Aorta (tissue), 5 donors: ENCODE results near the gene AUTS2. TPM values are rescaled to one million over a fixed set of nuclear protein-coding genes. Genes with fewer than 3 reads are reported as not detected.

ENCODE experiments used
- ATAC-seq: fragments of 200-7000 bp; cut with Tn5 transposase; one replicate; pipeline ENCODE4 v1.9.1; 2022; ENCODE audit warnings: moderate library complexity; ENCODE audit not compliant: low FRiP score
- DNase-seq, 2 donors: peaks; one replicate each; pipeline ENCODE4 v3.0.0-alpha.2; 2020
- H3K27ac ChIP-seq, 2 donors: one replicate each; pipeline ENCODE4 v1.5.1; 2013; ENCODE audit warnings: low read length in 2 of 2, mild to moderate bottlenecking in 2 of 2, moderate library complexity in 2 of 2, control low read depth in 1 of 2, inconsistent platforms in 1 of 2, low read depth in 1 of 2
- H3K27me3 ChIP-seq, 2 donors: one replicate each; pipeline ENCODE4 v1.6.1; 2013; ENCODE audit warnings: control low read depth in 1 of 2, low read length in 1 of 2, mild to moderate bottlenecking in 1 of 2, moderate library complexity in 1 of 2; ENCODE audit not compliant: insufficient read depth in 2 of 2, control insufficient read depth in 1 of 2
- H3K36me3 ChIP-seq, 2 donors: one replicate each; pipeline ENCODE4 v1.6.1; 2013; ENCODE audit warnings: control low read depth in 1 of 2, low read length in 1 of 2, mild to moderate bottlenecking in 1 of 2; ENCODE audit not compliant: insufficient read depth in 2 of 2, control insufficient read depth in 1 of 2
- H3K4me1 ChIP-seq, 2 donors: one replicate each; pipeline ENCODE4 v1.6.1; 2013; ENCODE audit warnings: low read length in 2 of 2, control low read depth in 1 of 2, mild to moderate bottlenecking in 1 of 2, moderate library complexity in 1 of 2; ENCODE audit not compliant: insufficient read depth in 2 of 2, control insufficient read depth in 1 of 2
- H3K4me3 ChIP-seq, 2 donors: one replicate each; pipeline ENCODE4 v1.5.1; 2013; ENCODE audit warnings: low read length in 2 of 2, control low read depth in 1 of 2, mild to moderate bottlenecking in 1 of 2
- H3K9me3 ChIP-seq: one replicate; pipeline ENCODE4 v1.6.1; 2013; ENCODE audit warnings: mild to moderate bottlenecking, low read length; ENCODE audit not compliant: control insufficient read depth
- WGBS, 2 donors: extraction: QIAGEN DNeasy Blood & Tissue Kit; methylation state at CpG; one replicate each; pipeline ENCODE4 v1.1.7; 2013; 5-methylcytosine and 5-hydroxymethylcytosine counted together
- intact Hi-C, 2 donors: fragments of 100-400 bp; cut with DNase I; formaldehyde crosslinking; loops; one replicate each; pipeline versions ENCODE4 v1.14.2 to v1.15.0; 2022
- polyA plus RNA-seq, 2 donors: library from polyadenylated mRNA; stranded (reverse); fragments of 200-250 nt; gene quantifications; one replicate each; pipeline ENCODE4 v1.2.3, GENCODE V29; 2013
- total RNA-seq, 2 donors: library from RNA; stranded (reverse); fragmentation: NEBNext Ultra II Directional; extraction: Animal tissue kit (Norgen Biotek cat#: 25700); gene quantifications; one replicate each; pipeline ENCODE4 v1.2.1, GENCODE V29; 2021
- donor health status: healthy with polysubstance abuse.
- donor health status: Bipolar disorder and iron deficiency.
- donor health status: DM: no; HTN: no; CAD: no.
- donor health status: DM: no; HTN: no; CAD: no.
- donor health status: DM: yes; HTN: yes; CAD: no.

AUTS2 gene
- total and polyA plus RNA-seq, 4 donors, result 3.9 to 102 (median 57.0) TPM

GRCh38 chr7:69717221-69717620 lies 118.9 kb downstream of the AUTS2 start:
- WGBS, 2 donors, result 52 to 68% methylated on average over 2 of the region's 2 CpGs
- Histone ChIP-seq H3K4me3 (no peak overlapping the region), H3K36me3 (no peaks in the 10 kb centered on the region), H3K9me3 (no peaks in the 10 kb centered on the region), H3K27ac (no peak overlapping the region), H3K27me3 (peaks cover 0 to 2% of the 10 kb centered on the region in 2 donors), H3K4me1 (no peaks in the 10 kb centered on the region)
- DNase-seq (no peak), ATAC-seq (no peak)
- intact Hi-C loops, result no loop called here

DNA sequence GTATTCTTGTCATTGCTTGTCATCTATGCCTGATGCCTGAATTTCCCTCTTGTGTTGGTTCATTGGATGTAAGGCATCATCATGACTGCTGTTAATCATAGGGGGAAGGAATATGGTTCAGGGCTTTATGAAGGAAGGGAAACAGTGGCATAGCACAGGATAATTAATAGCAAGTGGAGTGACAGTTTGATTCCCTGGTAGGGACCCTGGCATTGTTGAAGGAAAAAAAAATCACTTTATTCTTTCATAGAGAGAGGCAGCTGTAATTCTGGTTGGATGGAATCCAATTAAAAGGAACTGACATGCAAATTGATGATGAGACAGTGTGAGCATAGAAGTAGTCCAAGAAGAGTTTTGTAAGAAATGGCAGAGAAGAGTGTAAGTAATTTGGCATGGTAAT lies 121.4 kb downstream of the AUTS2 start:
- intact Hi-C loops, result no loop called here
- no peak for ATAC-seq
- no peaks in the 10 kb centered on the region for H3K4me1 ChIP-seq

DNA sequence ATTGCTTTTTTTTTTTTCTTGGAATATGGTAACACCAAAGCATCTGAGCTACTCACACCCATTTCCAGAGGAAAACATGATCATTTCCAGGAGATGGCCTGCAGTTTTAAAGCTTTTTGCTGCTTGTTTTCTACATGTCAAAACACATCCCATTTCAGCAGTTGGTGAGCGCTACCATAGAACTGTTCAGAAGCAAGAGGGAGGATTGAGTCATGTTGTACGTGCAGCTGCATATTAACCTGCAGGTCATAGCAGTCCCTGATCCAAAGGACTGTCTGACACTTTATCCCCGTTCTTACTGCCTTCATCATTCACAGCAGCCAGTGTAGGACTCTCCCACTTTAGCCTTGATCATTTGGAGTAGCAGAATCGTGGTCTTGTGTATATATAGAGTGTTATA lies 124.6 kb downstream of the AUTS2 start:
- Histone ChIP-seq H3K36me3 (no peaks in the 10 kb centered on the region), H3K9me3 (no peaks in the 10 kb centered on the region), H3K27ac (no peak overlapping the region), H3K4me1 (no peaks in the 10 kb centered on the region), H3K4me3 (no peak overlapping the region), H3K27me3 (no peaks in the 10 kb centered on the region)
- DNase-seq, result no peak
- no peak for ATAC-seq
- intact Hi-C loops, result no loop called here
- 89 to 95% methylated on average over 4 of the region's 4 CpGs for WGBS, 2 donors

More for the DNA sequence above, 121.4 kb downstream of the AUTS2 start:
- Histone ChIP-seq H3K9me3 (no peaks in the 10 kb centered on the region), H3K27me3 (peaks cover 0 to 2% of the 10 kb centered on the region in 2 donors), H3K27ac (no peak overlapping the region), H3K4me3 (no peak overlapping the region), H3K36me3 (no peaks in the 10 kb centered on the region)
- no peak for DNase-seq

DNA sequence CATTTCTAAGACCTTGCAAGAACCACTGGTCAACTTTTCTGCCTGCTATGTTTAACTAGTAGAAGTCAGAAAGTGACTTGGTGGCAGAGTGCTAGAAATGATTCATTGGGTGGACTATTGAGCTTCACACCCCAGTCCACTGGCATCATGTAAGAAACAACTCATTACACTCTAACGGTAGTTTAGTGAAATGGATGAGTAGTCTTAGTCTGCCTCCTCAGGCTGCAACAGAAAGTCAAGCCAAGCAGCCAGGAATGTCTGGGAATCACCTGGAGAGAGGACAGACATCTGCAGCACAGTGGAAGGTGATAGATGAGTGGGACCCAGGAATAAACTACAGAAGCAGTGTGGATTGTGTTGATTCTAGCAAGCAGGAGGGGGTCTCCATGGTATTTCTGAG lies 125.4 kb downstream of the AUTS2 start:
- intact Hi-C loops, result no loop called here
- H3K4me3 ChIP-seq, result no peak overlapping the region
- no peak for DNase-seq
- H3K27ac ChIP-seq, result no peak overlapping the region
- H3K36me3 ChIP-seq, result no peaks in the 10 kb centered on the region
- ATAC-seq, result no peak
- no peaks in the 10 kb centered on the region for H3K27me3 ChIP-seq
- WGBS, 2 donors, result 66 to 86% methylated on average over 1 of the region's 1 CpG
- H3K9me3 ChIP-seq, result no peaks in the 10 kb centered on the region
- no peaks in the 10 kb centered on the region for H3K4me1 ChIP-seq

DNA sequence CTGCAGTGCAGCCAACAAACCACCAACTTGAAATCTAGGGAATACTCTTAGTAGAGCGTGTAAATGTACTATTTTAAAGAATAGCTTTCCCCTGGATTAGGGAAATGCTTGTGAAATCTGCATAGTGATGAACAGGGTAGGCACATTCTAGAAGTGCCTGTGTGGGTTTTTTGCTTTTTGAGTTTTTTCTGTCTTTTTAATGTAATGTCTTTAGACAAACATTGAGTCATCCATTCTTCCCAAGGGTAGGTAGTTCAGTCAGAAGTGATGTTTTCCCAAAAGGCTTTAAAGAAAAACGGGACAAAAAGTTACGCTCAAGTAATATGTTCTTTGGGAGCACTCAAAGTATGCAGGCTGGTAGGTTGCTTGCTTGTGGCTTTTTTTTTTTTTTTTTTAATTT lies 130.0 kb downstream of the AUTS2 start:
- 19 to 29% methylated on average over 3 of the region's 3 CpGs for WGBS, 2 donors

GRCh38 chr7:69732203-69732602 lies 133.9 kb downstream of the AUTS2 start:
- Histone ChIP-seq H3K4me3 (no peak overlapping the region), H3K4me1 (no peaks in the 10 kb centered on the region), H3K36me3 (no peaks in the 10 kb centered on the region), H3K27me3 (no peaks in the 10 kb centered on the region), H3K27ac (no peak overlapping the region), H3K9me3 (no peaks in the 10 kb centered on the region)
- ATAC-seq, result no peak
- no peak for DNase-seq
- intact Hi-C loops, result no loop called here
- WGBS, 2 donors, result 89% methylated on average over 2 of the region's 2 CpGs

More for the DNA sequence above, 130.0 kb downstream of the AUTS2 start:
- Histone ChIP-seq H3K36me3 (no peaks in the 10 kb centered on the region), H3K4me1 (no peaks in the 10 kb centered on the region), H3K27me3 (no peaks in the 10 kb centered on the region), H3K4me3 (no peak overlapping the region), H3K27ac (no peak overlapping the region), H3K9me3 (no peaks in the 10 kb centered on the region)
- no peak for ATAC-seq
- intact Hi-C loops, result no loop called here
- DNase-seq, result no peak

DNA sequence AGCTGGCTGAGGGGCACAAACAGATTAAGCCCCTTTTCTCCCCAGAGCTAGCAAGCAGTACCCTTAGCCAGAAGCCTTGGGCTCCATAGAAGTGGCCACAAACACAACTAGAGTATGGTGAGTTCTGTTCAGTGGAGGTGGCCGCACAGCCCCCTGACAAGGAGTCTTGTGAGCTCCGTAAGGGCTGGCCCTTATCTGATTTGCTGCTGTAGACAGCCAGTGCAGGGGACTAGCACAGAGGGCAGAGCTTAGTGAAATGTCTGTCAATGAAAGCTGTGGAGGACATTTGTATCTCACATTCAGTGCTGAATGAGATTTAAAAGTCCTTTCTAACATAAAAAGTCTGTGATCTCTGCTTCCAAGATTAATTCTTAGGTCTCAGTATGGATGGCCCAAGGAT lies 137.3 kb downstream of the AUTS2 start:
- Histone ChIP-seq H3K4me1 (no peaks in the 10 kb centered on the region), H3K4me3 (no peak overlapping the region), H3K9me3 (no peaks in the 10 kb centered on the region), H3K27me3 (no peaks in the 10 kb centered on the region), H3K36me3 (no peaks in the 10 kb centered on the region), H3K27ac (no peak overlapping the region)
- ATAC-seq (no peak), DNase-seq (no peak)
- intact Hi-C loops, result no loop called here
- 79 to 96% methylated on average over 2 of the region's 2 CpGs for WGBS, 2 donors

DNA sequence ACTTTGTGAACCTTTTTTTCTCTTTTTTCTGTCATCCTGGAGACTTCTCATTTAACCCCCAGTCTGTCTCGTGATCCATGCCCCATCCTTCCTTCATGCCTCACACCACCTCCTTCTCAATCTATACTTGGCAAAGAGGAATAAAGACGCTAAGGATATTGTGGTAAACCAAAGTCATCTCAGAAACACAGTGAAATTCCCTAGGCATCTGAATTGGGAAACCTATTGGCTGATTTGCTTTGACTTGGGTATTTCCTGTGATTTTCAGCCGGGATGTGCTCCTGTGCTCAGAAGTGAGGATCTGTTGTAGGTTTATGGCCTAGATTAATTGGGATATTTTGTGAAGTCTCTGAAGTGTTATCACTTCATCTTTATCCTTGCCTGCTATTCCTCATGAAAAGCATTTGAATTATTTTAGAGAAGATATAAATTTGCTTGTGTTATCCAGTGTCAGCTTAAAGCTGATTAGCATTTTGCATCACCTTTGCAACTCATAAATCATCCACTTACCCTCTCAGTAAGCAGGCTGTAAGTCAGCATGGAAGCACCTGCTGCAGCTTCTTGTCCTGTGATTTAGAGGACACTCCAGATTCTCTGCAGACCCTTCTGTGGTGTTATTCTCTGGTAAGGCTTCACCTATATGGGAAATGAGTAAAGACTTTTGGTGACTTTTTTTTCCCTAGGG lies 138.0 kb downstream of the AUTS2 start:
- no peak overlapping the region for H3K27ac ChIP-seq
- no peaks in the 10 kb centered on the region for H3K4me1 ChIP-seq
- intact Hi-C loops, result no loop called here
- no peak for DNase-seq
- H3K36me3 ChIP-seq, result no peaks in the 10 kb centered on the region
- no peak for ATAC-seq
- H3K4me3 ChIP-seq, result no peak overlapping the region
- no peaks in the 10 kb centered on the region for H3K9me3 ChIP-seq
- no peaks in the 10 kb centered on the region for H3K27me3 ChIP-seq
- WGBS, 2 donors, result 92 to 98% methylated on average over 3 of the region's 3 CpGs

DNA sequence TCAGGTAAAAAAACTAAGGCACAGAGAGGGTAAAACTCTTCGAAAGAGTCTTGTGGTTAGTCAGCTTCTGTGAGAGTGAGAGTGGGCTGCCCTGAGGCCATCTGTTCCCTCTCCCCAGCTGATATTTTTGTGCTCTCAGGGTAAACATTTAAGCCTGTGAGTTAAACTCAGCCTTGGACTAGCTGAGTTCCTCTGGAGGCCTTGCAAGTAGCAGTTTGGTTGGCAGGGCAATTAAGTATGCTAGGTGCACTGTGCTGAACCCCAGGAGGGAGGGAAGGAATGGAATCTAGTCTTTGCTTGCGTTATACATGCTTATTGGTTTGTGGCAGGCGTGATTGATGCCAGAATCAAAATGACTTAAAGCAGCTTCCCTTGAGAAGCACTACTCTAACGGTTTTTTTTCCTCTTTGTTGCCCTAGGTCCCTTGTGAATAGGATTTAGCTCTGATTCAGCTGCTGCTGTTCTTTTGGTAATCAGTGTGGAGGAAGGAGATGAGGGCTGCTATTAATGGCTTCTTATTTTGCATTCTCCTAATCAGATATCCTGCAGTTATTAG lies 140.2 kb downstream of the AUTS2 start:
- intact Hi-C loops, result no loop called here
- Histone ChIP-seq H3K27ac (no peak overlapping the region), H3K27me3 (no peaks in the 10 kb centered on the region), H3K36me3 (no peaks in the 10 kb centered on the region), H3K4me3 (no peak overlapping the region), H3K4me1 (no peaks in the 10 kb centered on the region), H3K9me3 (no peaks in the 10 kb centered on the region)
- ATAC-seq, result no peak
- no peak for DNase-seq
- WGBS, 2 donors, result 84 to 85% methylated on average over 4 of the region's 4 CpGs
